CD4-positive, alpha-beta memory T cell (primary cell): ENCODE results near the gene SERPINB1. TPM values are rescaled to one million over a fixed set of nuclear protein-coding genes. Genes with fewer than 3 reads are reported as not detected.

Experiments used
- CTCF ChIA-PET: fragments of 350-600 bp; sonication (Branson Sonifier 250); formaldehyde crosslinking; loops from one replicate; lab custom pipeline; 2021; ENCODE audit warnings: inconsistent platforms; ENCODE audit not compliant: partially characterized antibody; lab: Charles Lee
- POLR2A ChIA-PET: fragments of 350-600 bp; sonication (Branson Sonifier 250); formaldehyde crosslinking; loops from one replicate; lab custom pipeline; 2021; ENCODE audit not compliant: partially characterized antibody; lab: Charles Lee
- DNase-seq, 5 donors: peaks; one replicate each; pipeline versions ENCODE4 v3.0.0 to v3.0.0-alpha.2; 2020 to 2022; ENCODE audit warnings: mixed read lengths in 1 of 5
- H3K27ac ChIP-seq: one replicate; pipeline ENCODE4 v1.7.0; 2013; ENCODE audit warnings: low read depth, low read length
- H3K27me3 ChIP-seq: 2 replicates; pipeline ENCODE4 v1.7.0; 2013; ENCODE audit warnings: mild to moderate bottlenecking, low read length, moderate library complexity; ENCODE audit not compliant: insufficient read depth
- H3K36me3 ChIP-seq: 2 replicates; pipeline ENCODE4 v1.7.0; 2013; ENCODE audit warnings: mild to moderate bottlenecking, low read length, moderate library complexity; ENCODE audit not compliant: insufficient read depth
- H3K4me1 ChIP-seq: 2 replicates; pipeline ENCODE4 v1.7.0; 2013; ENCODE audit warnings: mild to moderate bottlenecking, low read length, moderate library complexity; ENCODE audit not compliant: insufficient read depth
- H3K4me3 ChIP-seq, 2 donors: one replicate each; pipeline ENCODE4 v1.7.0; 2013; ENCODE audit warnings: low read length in 2 of 2, mild to moderate bottlenecking in 1 of 2
- H3K9me3 ChIP-seq, 2 donors: one replicate each; pipeline ENCODE4 v1.7.0; 2013; ENCODE audit warnings: low read length in 2 of 2, control low read depth in 1 of 2; ENCODE audit not compliant: control insufficient read depth in 1 of 2
- H3K27ac Mint-ChIP-seq, 7 donors: one replicate each; pipeline ENCODE4 v1.8.0; 2020 to 2021; ENCODE audit warnings: mixed read lengths in 7 of 7, mild to moderate bottlenecking in 6 of 7, inconsistent platforms in 3 of 7, moderate library complexity in 3 of 7
- H3K27me3 Mint-ChIP-seq, 2 donors: one replicate each; pipeline ENCODE4 v1.8.0; 2020 to 2021; ENCODE audit warnings: mixed read lengths in 2 of 2
- H3K36me3 Mint-ChIP-seq, 2 donors: one replicate each; pipeline ENCODE4 v1.8.0; 2020 to 2021; ENCODE audit warnings: mixed read lengths in 2 of 2, inconsistent platforms in 1 of 2, mild to moderate bottlenecking in 1 of 2
- H3K4me1 Mint-ChIP-seq, 4 donors: one replicate each; pipeline ENCODE4 v1.8.0; 2020 to 2021; ENCODE audit warnings: mixed read lengths in 4 of 4, mild to moderate bottlenecking in 1 of 4
- H3K4me3 Mint-ChIP-seq, 8 donors: one replicate each; pipeline ENCODE4 v1.8.0; 2020 to 2021; ENCODE audit warnings: mixed read lengths in 8 of 8, mild to moderate bottlenecking in 7 of 8, moderate library complexity in 6 of 8, inconsistent platforms in 3 of 8
- H3K9me3 Mint-ChIP-seq, 8 donors: one replicate each; pipeline ENCODE4 v1.8.0; 2020 to 2021; ENCODE audit warnings: mixed read lengths in 8 of 8, mild to moderate bottlenecking in 5 of 8, inconsistent platforms in 3 of 8, moderate library complexity in 1 of 8
- intact Hi-C: fragments of 100-400 bp; cut with micrococcal nuclease; formaldehyde crosslinking; loops from one replicate; pipeline ENCODE4 v1.15.1; 2023
- polyA plus RNA-seq, 2 donors: library from polyadenylated mRNA; unstranded; fragments of 300-500 nt; fragmentation: Illumina TruSeq; gene quantifications; one replicate each; pipeline ENCODE4 v1.2.3, GENCODE V29; 2021
- total RNA-seq, 2 experiments: library from RNA; stranded (reverse); gene quantifications; one replicate each; pipeline ENCODE4 v1.2.3, GENCODE V29; 2021

SERPINB1 gene
- total and polyA plus RNA-seq, 4 experiments from 2014 or later: 56.7 to 159 (median 92.2) TPM

DNA sequence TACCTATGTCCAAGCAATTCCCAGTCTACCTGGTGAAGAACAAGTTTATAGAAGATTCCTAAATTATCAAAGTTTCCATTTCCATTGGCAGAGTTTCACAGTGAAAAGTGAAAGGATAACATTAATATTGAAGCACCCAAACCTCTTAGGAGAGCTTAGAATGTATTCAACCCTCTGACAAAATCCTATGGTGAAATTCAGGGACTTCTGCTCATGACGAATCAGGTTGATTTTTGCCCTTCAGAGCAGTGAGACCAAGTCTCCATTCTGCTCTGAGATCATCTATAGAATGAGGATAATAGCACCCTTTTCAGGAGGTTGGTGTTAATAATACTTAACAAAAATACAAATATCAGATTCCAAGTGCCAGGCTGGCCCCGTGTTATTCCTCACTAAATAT is 15.5 kb downstream of the SERPINB1 start:
- H3K4me1 Mint-ChIP-seq: peaks cover 0 to 4% (median under 1%) of the 10 kb centered on the region in 4 donors
- intact Hi-C loops: no loop called here
- DNase-seq: no peak
- no peak overlapping the region for H3K4me3 Mint-ChIP-seq
- CTCF ChIA-PET: interaction anchor here (0.9 to 2.7 kb wide), 3 partner anchors 16 to 107 kb away, joined by 3 to 8 read pairs (median 5); partner anchors contain the start of gene SERPINB1
- Histone ChIP-seq H3K4me3 (no peak overlapping the region), H3K9me3 (no peaks in the 10 kb centered on the region), H3K27me3 (no peaks in the 10 kb centered on the region), H3K4me1 (no peaks in the 10 kb centered on the region), H3K36me3 (no peaks in the 10 kb centered on the region), H3K27ac (no peak overlapping the region)
- H3K27me3 Mint-ChIP-seq: no peaks in the 10 kb centered on the region
- POLR2A ChIA-PET: interaction anchor here (1.2 to 2.9 kb wide), 3 partner anchors 14 to 61 kb away, joined by 3 to 12 read pairs (median 3); partner anchors contain the start of genes SERPINB1 and WRNIP1
- H3K36me3 Mint-ChIP-seq: peaks cover 4 to 16% of the 10 kb centered on the region in 2 donors
- no peaks in the 10 kb centered on the region for H3K9me3 Mint-ChIP-seq
- no peak overlapping the region for H3K27ac Mint-ChIP-seq

DNA sequence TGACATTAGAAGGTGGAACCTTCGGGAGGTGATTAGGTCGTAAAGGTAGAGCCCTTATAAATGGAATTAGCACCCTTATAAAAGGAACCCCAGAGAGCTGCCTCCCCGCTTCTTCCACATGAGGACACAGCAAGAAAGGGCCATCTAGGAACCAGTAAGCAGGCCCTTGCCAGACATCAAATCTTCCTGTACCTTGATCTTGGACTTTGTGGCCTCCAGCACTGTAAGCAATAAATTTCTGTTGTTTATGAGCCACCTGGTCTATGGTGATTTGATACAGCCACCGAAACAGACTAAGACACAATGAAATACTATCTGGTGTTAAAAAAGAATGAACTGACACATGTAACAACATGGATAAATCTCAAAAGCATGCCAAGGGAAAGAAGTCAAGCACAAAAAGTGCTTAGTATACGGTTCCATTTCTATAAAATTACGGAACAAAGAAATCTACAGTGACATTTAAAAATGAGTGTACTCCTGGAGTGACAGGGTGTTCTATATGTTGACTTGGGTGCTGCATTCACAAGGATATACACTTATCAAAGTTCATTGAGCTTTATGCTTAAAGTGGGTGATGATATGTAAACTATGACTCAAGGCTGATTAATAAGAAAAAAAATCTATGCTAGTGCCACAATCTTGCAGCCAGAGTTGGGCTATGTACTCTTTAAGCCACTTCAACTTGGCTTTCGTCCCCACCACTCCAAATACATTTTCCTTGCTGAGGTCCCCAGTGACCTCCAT is 18.4 kb downstream of the SERPINB1 start:
- Mint-ChIP-seq H3K4me3 (no peak overlapping the region), H3K9me3 (no peaks in the 10 kb centered on the region), H3K4me1 (peaks cover 0 to 7% (median 6%) of the 10 kb centered on the region in 4 donors), H3K36me3 (peaks cover 1 to 12% of the 10 kb centered on the region in 2 donors), H3K27ac (no peak overlapping the region), H3K27me3 (no peaks in the 10 kb centered on the region)
- CTCF ChIA-PET: interaction anchor here (2.7 kb wide), 1 partner anchor 19 kb away, joined by 8 read pairs; the partner anchor contains the start of gene SERPINB1
- H3K27me3 ChIP-seq: no peaks in the 10 kb centered on the region
- H3K36me3 ChIP-seq: no peaks in the 10 kb centered on the region
- no peaks in the 10 kb centered on the region for H3K9me3 ChIP-seq
- POLR2A ChIA-PET: no interaction called here
- no peaks in the 10 kb centered on the region for H3K4me1 ChIP-seq
- no peak overlapping the region for H3K4me3 ChIP-seq
- intact Hi-C loops: no loop called here
- H3K27ac ChIP-seq: no peak overlapping the region
- DNase-seq: no peak

DNA sequence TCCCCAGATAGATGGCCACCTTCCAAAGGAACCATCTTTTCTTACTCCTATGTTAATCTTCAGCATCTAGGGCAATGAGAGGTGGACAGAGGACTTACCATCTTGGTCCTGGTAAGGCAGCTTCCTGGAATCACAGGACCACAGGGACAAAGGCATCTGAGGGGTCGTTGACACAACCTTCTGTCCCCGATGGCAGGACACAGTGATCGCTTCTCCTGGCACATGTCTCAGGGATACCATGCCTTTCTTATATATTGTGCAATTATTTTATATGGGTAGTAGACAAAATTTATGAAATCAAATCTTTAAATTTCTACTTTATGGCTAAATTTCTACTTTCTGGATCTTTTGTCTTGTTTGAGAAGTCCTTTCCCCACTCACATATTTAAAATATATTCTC is 20.1 kb downstream of the SERPINB1 start:
- Histone ChIP-seq H3K9me3 (no peaks in the 10 kb centered on the region), H3K27me3 (no peaks in the 10 kb centered on the region), H3K27ac (no peak overlapping the region), H3K4me1 (no peaks in the 10 kb centered on the region), H3K4me3 (no peak overlapping the region), H3K36me3 (no peaks in the 10 kb centered on the region)
- ChIA-PET POLR2A (no interaction called here), CTCF (no interaction called here)
- Mint-ChIP-seq H3K4me1 (peaks cover 0 to 10% (median 6%) of the 10 kb centered on the region in 4 donors), H3K4me3 (no peak overlapping the region), H3K27me3 (no peaks in the 10 kb centered on the region), H3K9me3 (peaks cover 0 to 12% (median 5%) of the 10 kb centered on the region in 8 donors), H3K36me3 (peaks cover 5 to 22% of the 10 kb centered on the region in 2 donors), H3K27ac (no peak overlapping the region)
- DNase-seq: no peak
- intact Hi-C loops: no loop called here

DNA sequence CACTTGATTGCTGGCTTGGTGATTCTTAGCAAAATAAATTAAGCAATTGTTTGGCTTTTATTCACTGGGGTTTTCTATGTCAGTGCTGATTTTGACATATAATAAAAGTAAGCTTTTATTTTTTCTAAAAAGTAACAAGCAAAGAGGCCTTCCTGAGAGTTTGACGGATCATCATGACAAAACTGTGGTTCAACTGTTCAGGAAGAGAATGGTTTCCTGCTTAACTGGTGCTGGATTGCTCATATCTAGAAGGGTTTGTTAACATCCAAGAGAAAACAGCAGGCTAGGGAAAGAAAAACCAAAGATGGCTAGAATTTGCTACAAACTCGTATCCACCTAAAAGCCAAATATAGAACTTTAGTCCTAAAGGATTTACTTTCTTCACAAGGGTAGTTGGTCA is 21.2 kb downstream of the SERPINB1 start:
- Mint-ChIP-seq H3K36me3 (peaks cover 5 to 26% of the 10 kb centered on the region in 2 donors), H3K4me1 (peaks cover 0 to 10% (median 5%) of the 10 kb centered on the region in 4 donors), H3K27me3 (no peaks in the 10 kb centered on the region), H3K27ac (no peak overlapping the region), H3K4me3 (no peak overlapping the region), H3K9me3 (peaks cover 0 to 24% (median 16%) of the 10 kb centered on the region in 8 donors)
- Histone ChIP-seq H3K4me3 (no peak overlapping the region), H3K27ac (no peak overlapping the region), H3K36me3 (no peaks in the 10 kb centered on the region), H3K9me3 (peaks cover 0 to 8% of the 10 kb centered on the region in 2 donors), H3K4me1 (no peaks in the 10 kb centered on the region), H3K27me3 (no peaks in the 10 kb centered on the region)
- ChIA-PET POLR2A (no interaction called here), CTCF (no interaction called here)
- no peak for DNase-seq
- intact Hi-C loops: no loop called here

DNA sequence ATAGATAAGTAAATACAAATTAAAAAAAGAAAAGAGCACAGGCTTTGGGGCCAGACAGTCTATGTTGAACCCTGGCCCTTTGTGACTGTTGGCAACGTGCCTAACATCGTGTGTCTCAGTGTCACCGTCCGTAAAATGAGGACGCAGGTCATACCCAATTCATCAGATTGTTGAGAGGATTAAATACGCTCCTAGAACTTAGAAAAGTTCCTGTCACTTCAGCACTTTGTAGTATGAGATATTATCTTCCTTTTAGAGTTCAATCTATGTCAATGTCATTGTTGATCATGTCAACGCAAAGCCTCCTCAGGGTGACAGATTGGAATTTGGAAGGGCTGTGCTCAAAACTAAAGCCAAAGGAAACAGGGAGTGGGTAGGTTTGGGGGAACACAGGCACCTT is 21.7 kb downstream of the SERPINB1 start:
- no peak overlapping the region for H3K4me3 ChIP-seq
- H3K27me3 ChIP-seq: no peaks in the 10 kb centered on the region
- H3K36me3 ChIP-seq: no peaks in the 10 kb centered on the region
- H3K27ac Mint-ChIP-seq: no peak overlapping the region
- no peak overlapping the region for H3K4me3 Mint-ChIP-seq
- H3K4me1 ChIP-seq: no peaks in the 10 kb centered on the region
- peaks cover 5 to 26% of the 10 kb centered on the region in 2 donors for H3K36me3 Mint-ChIP-seq
- H3K27ac ChIP-seq: no peak overlapping the region
- DNase-seq: no peak
- ChIA-PET CTCF (no interaction called here), POLR2A (no interaction called here)
- intact Hi-C loops: no loop called here
- H3K9me3 Mint-ChIP-seq: peaks cover 0 to 27% (median 19%) of the 10 kb centered on the region in 8 donors
- peaks cover 0 to 10% (median 5%) of the 10 kb centered on the region in 4 donors for H3K4me1 Mint-ChIP-seq
- H3K9me3 ChIP-seq: peaks cover 0 to 8% of the 10 kb centered on the region in 2 donors
- no peaks in the 10 kb centered on the region for H3K27me3 Mint-ChIP-seq

DNA sequence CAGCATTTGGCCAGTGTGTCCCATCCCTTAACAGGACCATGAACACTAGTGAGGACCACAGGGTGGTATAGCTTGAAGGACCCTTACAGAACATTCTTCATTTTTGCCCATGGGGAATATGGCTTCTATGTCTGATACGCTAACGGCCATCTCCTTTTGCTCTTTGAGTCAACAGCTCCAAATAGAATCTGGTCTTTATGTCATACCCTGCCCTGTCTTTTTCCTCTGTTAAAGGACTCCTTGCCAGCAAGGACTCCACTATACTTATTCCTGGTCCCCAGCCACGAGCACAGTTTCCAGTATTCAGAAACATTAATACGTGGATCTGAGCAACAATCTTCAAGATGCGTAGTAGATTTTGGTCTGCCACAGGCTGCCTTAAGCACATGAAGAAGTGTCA is 22.5 kb downstream of the SERPINB1 start:
- Histone ChIP-seq H3K4me1 (no peaks in the 10 kb centered on the region), H3K4me3 (no peak overlapping the region), H3K36me3 (no peaks in the 10 kb centered on the region), H3K27me3 (no peaks in the 10 kb centered on the region), H3K9me3 (peaks cover 0 to 8% of the 10 kb centered on the region in 2 donors), H3K27ac (no peak overlapping the region)
- ChIA-PET CTCF (interaction anchor here (1.1 kb wide), 1 partner anchor 94 kb away, joined by 4 read pairs; no protein-coding TSS in a partner anchor), POLR2A (interaction anchor here (0.5 kb wide), 1 partner anchor 9 kb away, joined by 3 read pairs; no protein-coding TSS in a partner anchor)
- peaks cover 5 to 26% of the 10 kb centered on the region in 2 donors for H3K36me3 Mint-ChIP-seq
- intact Hi-C loops: no loop called here
- DNase-seq: no peak
- H3K27me3 Mint-ChIP-seq: no peaks in the 10 kb centered on the region
- no peak overlapping the region for H3K27ac Mint-ChIP-seq
- H3K4me3 Mint-ChIP-seq: no peak overlapping the region
- H3K9me3 Mint-ChIP-seq: peaks cover 0 to 27% (median 19%) of the 10 kb centered on the region in 8 donors
- peaks cover 0 to 10% (median 5%) of the 10 kb centered on the region in 4 donors for H3K4me1 Mint-ChIP-seq

DNA sequence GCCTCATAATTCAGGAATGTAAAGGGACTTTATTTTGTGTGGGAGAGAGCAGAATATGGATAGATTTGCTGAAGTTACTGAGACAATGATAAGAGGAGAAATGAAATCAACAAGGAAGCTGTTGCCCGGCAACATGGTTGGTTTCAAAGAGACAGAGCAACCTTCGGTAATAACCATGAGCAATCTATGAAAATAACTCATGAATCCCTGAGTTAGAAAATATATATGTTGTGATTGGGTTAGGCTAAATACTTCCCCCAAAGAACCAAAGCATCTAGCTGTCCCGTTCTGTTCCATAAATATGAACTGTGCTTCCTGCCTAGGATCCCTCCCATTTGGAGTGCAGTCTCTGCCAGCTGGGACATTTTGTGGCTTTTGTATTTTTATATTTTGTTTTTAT is 23.1 kb downstream of the SERPINB1 start:
- Histone ChIP-seq H3K4me1 (no peaks in the 10 kb centered on the region), H3K4me3 (no peak overlapping the region), H3K27ac (no peak overlapping the region), H3K9me3 (peaks cover 0 to 8% of the 10 kb centered on the region in 2 donors), H3K36me3 (no peaks in the 10 kb centered on the region), H3K27me3 (no peaks in the 10 kb centered on the region)
- Mint-ChIP-seq H3K36me3 (peaks cover 5 to 23% of the 10 kb centered on the region in 2 donors), H3K27me3 (no peaks in the 10 kb centered on the region), H3K4me3 (no peak overlapping the region), H3K27ac (peak overlapping the region in 1 of 7 donors; percentile 49), H3K9me3 (peaks cover 0 to 29% (median 20%) of the 10 kb centered on the region in 8 donors), H3K4me1 (peaks cover 0 to 10% (median 5%) of the 10 kb centered on the region in 4 donors)
- POLR2A ChIA-PET: no interaction called here
- intact Hi-C loops: no loop called here
- no peak for DNase-seq
- CTCF ChIA-PET: interaction anchor here (1.1 kb wide), 1 partner anchor 95 kb away, joined by 4 read pairs; no protein-coding TSS in a partner anchor
